Nasal cavity respiratory epithelium epithelial cell of viscerocranial mucosa (primary cell): Measurements from ENCODE around the gene CENPQ. TPM values are rescaled to one million over a fixed set of nuclear protein-coding genes. Genes with fewer than 3 reads are reported as not detected.

Experiments
- total RNA-seq: library from RNA; depleted of rRNA; stranded (reverse); fragments of >200 nt; gene quantifications from 2 replicates; pipeline ENCODE4 v1.2.3, GENCODE V29; 2014

The CENPQ gene, protein sequence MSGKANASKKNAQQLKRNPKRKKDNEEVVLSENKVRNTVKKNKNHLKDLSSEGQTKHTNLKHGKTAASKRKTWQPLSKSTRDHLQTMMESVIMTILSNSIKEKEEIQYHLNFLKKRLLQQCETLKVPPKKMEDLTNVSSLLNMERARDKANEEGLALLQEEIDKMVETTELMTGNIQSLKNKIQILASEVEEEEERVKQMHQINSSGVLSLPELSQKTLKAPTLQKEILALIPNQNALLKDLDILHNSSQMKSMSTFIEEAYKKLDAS
- total RNA-seq, result 3.2 and 3.4 TPM in 2 replicates

DNA sequence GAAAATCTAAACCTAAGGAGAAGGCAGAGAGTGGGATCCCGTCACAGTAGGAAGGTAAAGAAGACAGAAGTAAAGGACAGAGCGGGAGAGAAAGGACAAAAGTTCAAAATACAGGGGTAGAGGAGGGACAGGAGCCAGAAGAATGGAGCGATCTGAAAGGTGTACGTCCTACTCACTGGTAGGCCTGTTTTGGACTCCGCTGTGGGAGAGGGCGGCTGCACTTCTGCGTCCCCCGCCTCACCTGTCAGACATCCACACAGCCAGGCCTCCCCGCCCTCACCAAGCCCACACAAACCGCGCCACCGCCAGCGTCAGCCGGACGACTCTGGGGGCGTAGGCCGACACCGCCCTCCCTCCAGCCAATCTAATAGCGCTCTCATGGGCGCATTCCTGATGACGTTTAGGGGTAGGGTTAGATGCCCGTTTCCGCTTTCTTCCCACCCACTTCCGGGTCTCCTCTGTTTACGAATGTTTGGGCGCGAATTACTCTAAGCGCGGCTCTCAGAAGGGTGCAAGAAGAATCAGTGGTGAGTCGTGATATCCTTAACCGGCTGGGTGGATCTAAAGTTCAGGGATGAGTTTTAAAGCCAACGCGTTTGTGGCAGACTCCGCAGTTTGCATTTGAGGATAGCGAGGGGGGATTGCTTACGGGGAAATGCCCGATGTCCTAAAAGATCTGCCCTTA is at the start of gene CENPQ, which contains the start of gene MMUT:
Gene CENPQ (plus strand): TSS at position 444 of the 685 bp plus-strand sequence. CDS start 6,807 bp downstream, outside the sequence.
Gene MMUT (minus strand): TSS at position 327 of the 685 bp plus-strand sequence. CDS start 3,787 bp downstream, outside the sequence.

DNA sequence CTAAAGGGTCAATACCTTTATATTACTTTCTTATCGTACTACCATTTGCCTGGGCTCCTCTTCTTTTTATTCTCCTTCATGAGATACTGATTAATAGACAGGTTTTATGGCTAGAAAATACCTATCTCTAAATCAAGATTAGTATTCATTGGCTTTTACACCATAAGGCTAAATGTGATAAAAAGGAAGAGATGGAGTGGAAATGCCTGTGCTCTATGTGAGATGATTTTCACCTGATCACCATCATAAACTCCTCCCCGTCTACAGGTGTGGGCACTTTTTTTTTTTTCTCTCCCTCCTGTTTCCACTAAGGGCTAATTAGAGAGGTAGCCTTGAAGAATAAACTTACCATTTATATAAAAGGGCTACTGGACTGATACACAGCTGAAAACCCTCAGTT is 36.5 kb downstream of the CENPQ start, which contains the start of gene GLYATL3:
Gene GLYATL3 (plus strand): TSS at position 301 of the 400 bp plus-strand sequence. CDS start 12,068 bp downstream, outside the sequence.

Other genes with a start within 250 kb of the CENPQ start
- 17.4 and 20.9 TPM in 2 replicates for gene MMUT, start 117 bp upstream of the CENPQ start, total RNA-seq
- gene GLYATL3, start 36.6 kb downstream of the CENPQ start, total RNA-seq, result not detected in 2 replicates
- gene C6orf141, start 87.3 kb downstream of the CENPQ start, total RNA-seq, result 22.3 and 22.6 TPM in 2 replicates
- not detected in 2 replicates for gene RHAG, start 173.5 kb downstream of the CENPQ start, total RNA-seq